Measurements from ENCODE around the gene CACNA1H. TPM values are rescaled to one million over a fixed set of nuclear protein-coding genes. Genes with fewer than 3 reads are reported as not detected.
"Not testable (repeated sequence)": the region's sequence is repeated elsewhere in the genome, so short reads cannot be mapped to it uniquely, and the experiment has no call there.

Gene CACNA1H
- total RNA-seq, 1 donor from 2014 or later = 1.1 TPM

DNA sequence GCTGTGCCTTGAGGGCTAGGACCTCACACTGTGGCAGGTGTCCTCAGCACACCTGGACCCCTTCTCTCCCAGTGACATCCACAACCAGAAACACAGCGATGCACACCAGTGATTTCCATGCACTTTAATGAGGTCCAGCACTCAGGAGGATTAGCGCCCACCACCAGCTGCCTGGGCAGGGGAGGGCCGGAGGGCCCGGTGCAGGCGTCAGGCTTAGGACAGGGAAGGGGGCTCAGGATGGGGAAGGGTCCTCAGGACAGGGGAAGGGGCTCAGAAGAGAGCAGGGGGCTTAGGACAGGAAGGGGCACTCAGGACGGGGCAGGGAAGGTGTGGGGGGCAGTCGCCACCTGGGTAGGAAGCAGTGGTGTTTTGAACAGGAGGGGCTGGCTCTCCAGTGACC lies 75.3 kb downstream of the CACNA1H start:
- ATAC-seq = not testable (repeated sequence)

DNA sequence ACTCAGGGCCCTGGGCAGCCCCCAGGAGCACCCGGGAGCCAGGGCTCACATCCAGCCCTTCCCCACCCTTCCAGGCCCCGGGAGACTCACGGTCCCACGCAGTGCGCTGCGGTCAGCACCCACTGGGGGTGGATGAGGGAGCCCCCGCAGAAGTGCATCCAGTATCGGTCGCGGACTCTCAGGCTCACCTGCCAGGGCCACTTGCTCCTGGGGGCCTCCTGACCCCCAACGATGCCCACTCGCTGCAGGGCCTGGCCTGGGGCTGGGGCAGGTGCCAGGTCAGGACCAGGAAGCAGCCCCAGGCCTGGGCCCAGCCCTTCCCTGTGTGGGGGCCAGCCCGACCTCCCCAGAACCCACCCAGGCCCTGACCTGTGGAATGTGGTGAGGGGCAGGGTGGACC lies 76.6 kb downstream of the CACNA1H start:
- not testable (repeated sequence) for ATAC-seq

DNA sequence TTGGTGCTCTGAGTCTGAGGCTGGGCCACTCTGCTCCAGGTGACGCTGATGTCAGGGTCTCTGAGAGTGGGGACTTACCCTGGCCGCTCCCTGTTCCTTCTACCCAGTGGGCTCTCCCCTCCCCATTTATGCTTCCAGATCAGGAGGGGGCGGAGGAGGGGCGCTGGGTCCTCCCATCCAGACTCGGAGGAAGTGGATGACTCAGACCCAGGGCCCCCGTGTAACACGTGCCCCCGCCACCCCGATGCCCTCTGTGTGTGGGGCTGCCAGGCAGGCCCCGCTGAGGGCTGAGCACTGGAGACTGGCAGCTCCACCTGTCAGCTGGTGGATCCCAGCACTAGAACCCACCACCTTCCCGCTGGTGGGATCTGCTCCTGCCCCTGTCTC lies 77.2 kb downstream of the CACNA1H start, which contains the start of gene TPSB2:
TPSB2 (minus strand) TSS at position 101 of the 387 bp plus-strand sequence. CDS start 233 bp downstream, outside the sequence.
- not testable (repeated sequence) for ATAC-seq

DNA sequence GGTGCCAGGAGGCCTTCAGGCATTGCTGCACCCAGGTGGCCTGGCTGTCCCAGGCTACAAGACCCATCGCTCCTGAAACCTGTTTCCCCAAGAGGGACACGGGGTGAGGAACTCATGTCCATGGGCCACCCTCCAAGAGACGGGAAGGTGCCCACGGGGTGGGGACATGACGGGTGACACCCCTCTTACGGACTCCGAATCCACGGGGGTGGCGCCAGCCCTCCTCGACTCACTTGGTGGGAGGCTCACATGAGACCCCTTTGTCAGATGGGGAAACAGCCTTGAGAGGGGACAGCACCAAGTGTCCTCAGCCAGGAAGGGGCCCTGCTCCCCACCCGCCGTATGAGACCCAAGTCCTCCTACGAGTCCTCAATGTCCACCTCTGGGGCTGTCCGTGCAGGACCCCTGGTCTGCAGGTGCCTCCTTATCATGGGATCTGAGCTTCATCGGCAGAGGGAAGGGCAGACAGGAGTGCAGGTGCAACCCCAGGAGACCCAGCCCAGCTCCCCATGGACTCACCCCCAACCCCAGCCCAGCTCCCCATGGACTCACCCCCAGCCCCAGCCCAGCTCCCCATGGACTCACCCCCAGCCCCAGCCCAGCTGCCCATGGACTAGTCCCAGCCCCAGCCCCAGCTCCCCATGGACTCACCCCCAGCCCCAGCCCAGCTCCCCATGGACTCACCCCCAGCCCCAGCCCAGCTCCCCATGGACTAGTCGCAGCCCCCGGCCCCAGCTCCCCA lies 77.7 kb downstream of the CACNA1H start:
- not testable (repeated sequence) for ATAC-seq

DNA sequence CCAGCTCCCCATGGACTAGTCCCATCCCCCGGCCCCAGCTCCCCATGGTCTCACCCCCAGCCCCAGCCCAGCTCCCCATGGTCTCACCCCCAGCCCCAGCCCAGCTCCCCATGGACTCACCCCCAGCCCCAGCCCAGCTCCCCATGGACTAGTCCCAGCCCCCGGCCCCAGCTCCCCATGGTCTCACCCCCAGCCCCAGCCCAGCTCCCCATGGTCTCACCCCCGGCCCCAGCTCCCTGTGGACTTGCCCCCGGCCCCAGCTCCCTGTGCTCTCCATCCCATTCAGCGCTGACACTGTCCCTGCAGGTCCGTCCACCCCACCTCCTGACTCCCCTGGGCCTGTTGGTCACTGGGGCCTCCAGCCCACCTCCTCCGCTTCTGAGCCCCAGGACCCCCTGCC lies 78.4 kb downstream of the CACNA1H start:
- ATAC-seq = not testable (repeated sequence)

DNA sequence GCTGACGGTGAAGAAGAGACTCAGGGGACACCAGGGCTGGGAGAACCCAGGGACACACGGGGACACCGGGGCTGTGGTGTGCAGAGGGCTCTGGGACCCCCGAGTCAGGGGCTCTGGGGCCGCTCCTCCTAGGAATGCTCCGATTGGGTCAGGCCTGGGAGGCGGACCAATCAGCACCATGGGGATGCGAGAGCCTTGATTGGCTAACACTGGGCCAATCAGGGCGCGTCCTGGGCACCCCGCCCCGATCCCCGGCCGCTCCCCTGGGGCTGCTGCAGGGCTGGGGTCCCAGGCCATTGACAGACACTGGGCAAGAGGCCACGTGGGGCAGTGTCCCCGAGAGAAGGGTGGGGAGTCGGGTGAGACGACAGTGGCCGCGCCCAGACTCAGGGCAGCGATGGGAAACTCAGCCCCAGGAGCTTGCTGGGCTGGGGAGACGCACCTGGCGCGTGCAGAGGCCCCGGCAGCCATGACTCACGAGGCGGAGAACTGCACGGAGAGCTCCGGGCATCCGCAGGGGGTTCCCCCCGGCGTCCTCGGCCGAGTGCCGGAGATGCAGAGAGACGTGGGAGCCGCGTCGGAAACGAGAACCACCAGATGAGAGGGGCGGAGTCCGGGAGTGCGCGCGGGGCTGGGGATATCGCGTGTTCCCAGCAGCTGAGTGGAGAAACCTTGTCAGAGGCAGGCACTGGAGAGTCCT lies 79.3 kb downstream of the CACNA1H start:
- ATAC-seq = peak; percentile 4

DNA sequence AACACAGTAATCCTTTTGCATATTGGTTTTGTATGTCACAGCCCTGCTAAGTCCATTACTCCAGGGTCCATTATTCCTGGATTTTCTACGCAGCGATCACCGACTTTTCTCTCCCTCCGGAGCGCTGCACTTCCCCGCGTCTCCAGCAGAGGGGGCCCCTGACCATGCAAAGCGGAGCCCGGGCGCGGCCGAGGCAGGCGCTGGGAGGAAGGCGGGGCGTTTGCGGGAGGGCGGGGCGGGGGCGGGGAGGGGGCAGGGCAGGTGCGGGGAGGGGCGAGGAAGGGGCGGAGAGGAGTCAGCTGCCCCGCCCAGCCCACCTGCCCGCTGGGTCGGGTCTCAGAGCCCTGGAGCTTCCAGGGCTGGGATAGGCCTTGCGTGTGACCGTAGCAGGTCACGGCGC lies 83.8 kb downstream of the CACNA1H start:
- peak; percentile 76 for ATAC-seq

DNA sequence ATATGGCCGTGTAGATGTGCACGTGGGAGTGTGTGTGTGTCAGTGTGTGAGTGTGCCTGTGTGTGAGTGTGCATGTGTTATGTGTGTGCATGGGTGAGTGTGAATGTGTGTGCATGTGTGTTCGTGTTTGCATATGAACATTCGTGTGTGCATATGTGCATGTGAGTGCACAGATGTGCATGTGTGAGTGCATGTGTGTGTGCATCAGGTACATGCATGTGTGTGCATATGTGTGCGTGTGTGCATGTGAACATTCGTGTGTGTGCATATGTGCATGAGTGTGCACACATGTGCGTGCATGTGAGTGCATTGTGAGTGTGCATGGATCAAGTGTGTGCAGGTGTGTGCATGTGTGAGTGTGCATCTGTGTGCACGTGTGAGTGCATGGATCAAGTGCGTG lies 85.1 kb downstream of the CACNA1H start:
- no peak for ATAC-seq

DNA sequence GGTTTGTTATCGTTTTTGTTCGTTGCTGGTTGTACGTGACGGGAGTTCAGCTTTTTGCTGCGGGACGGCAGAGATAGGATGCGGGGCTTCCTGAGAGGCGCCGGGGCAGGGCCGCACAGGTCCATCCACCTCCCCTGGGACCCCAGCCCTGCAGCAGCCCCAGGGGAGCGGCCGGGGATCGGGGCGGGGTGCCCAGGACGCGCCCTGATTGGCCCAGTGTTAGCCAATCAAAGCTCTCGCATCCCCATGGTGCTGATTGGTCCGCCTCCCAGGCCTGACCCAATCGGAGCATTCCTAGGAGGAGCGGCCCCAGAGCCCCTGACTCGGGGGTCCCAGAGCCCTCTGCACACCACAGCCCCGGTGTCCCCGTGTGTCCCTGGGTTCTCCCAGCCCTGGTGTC lies 86.0 kb downstream of the CACNA1H start:
- not testable (repeated sequence) for ATAC-seq

DNA sequence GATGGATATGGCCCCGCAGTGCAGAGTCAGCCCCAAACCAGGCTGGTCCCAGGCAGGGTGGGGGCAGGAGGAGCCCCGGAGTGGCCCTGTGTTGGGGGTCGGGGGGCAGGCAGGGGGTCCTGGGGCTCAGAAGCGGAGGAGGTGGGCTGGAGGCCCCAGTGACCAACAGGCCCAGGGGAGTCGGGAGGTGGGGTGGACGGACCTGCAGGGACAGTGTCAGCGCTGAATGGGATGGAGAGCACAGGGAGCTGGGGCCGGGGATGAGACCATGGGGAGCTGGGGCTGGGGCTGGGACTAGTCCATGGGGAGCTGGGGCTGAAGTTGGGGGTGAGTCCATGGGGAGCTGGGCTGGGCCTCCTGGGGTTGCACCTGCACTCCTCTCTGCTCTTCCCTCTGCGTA lies 86.7 kb downstream of the CACNA1H start:
- not testable (repeated sequence) for ATAC-seq

DNA sequence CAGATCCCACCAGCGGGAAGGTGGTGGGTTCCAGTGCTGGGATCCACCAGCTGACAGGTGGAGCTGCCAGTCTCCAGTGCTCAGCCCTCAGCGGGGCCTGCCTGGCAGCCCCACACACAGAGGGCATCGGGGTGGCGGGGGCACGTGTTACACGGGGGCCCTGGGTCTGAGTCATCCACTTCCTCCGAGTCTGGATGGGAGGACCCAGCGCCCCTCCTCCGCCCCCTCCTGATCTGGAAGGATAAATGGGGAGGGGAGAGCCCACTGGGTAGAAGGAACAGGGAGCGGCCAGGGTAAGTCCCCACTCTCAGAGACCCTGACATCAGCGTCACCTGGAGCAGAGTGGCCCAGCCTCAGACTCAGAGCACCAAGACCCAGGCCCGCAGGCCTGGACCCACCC lies 87.5 kb downstream of the CACNA1H start, which contains the start of gene TPSAB1:
TPSAB1 (plus strand) TSS at position 270 of the 400 bp plus-strand sequence. CDS start 234 bp downstream, outside the sequence.
- ATAC-seq = not testable (repeated sequence)

DNA sequence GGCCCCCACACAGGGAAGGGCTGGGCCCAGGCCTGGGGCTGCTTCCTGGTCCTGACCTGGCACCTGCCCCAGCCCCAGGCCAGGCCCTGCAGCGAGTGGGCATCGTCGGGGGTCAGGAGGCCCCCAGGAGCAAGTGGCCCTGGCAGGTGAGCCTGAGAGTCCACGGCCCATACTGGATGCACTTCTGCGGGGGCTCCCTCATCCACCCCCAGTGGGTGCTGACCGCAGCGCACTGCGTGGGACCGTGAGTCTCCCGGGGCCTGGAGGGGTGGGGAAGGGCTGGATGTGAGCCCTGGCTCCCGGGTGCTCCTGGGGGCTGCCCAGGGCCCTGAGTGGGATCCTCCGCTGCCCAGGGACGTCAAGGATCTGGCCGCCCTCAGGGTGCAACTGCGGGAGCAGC lies 88.2 kb downstream of the CACNA1H start:
- peak; percentile 13 for ATAC-seq

DNA sequence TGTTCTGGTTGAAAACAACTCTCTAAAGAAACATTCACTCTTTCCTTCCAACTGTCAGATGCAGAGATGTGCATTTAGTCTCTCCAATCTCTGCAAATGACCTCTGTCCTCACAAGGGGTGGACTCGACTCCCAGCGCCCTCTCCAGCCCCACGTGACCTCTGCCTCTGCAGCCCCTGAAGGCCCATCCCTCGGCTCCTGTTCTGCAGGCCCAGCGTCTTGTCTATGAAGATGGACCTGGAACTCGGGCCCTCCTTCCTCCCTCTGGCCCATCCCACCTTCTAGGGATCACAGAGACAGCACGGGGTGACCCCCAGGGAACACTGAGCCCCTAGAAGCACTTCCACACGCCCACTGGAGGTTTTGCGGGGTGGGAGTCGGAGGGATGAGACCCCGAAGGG lies 90.5 kb downstream of the CACNA1H start:
- not testable (repeated sequence) for ATAC-seq

DNA sequence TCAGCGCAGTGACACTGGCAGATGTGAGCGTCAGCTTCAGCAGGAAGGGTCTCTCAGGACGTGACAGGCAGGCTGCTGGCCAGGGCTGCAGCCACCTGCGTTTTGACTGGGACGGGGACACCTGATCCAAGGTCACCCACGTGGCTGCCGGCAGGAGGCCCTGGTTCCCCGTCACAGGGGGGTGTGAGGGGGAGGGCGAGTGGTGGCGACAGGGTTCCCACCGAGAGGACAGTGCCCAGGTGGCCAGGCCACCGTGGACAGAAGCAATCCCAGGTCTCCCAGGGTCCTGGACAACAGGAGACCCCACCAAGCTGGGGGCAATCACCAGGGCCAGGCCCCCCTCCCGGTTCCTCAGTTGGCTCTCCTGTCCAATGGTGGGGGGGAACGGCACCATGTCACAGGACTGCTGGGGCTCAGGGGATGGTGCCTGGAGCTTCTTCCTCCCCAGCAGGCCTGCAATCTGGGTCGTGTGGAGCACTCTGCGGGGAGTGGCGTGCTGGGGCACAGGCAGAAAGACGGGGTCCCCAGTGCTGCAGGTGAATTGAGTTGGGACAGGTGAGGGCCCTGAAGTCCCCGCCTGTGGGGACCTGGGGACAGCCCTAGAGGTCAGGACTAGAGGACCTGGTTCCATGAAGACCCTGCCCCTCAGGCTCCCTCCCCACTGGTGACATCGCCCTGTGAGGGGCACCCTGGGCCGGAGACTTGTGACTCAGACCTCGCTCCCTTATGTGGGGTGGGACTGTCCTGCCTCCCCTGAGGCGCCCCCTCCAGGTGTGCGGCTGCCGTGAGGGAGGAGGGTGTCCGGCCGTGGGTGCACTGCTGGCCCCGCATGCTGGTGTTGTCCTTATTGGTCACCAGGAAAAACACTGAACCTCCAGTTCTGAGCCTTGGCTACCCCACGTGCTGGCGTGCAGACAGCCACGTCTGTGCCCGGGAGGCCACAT lies 91.3 kb downstream of the CACNA1H start:
- ATAC-seq = not testable (repeated sequence)

DNA sequence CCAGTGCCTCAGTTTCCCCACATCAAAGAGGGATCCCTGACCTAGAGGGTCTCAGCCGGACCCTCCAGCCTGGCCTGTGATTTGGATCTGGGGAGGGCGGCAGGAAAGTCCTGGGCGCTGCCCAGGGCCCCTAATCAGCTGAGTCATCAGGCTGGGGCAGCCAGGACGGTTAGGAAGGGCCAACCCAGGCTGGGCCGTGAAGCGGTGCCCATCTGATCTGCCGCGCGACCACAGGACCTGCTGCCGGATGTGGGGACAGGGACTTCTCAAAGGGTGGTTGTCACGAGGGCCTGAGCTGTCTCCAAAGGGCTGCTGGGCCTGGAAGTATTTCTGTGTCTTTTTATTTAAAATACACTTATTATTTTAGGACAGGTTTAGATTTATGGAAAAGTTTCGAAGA lies 92.0 kb downstream of the CACNA1H start:
- no peak for ATAC-seq

DNA sequence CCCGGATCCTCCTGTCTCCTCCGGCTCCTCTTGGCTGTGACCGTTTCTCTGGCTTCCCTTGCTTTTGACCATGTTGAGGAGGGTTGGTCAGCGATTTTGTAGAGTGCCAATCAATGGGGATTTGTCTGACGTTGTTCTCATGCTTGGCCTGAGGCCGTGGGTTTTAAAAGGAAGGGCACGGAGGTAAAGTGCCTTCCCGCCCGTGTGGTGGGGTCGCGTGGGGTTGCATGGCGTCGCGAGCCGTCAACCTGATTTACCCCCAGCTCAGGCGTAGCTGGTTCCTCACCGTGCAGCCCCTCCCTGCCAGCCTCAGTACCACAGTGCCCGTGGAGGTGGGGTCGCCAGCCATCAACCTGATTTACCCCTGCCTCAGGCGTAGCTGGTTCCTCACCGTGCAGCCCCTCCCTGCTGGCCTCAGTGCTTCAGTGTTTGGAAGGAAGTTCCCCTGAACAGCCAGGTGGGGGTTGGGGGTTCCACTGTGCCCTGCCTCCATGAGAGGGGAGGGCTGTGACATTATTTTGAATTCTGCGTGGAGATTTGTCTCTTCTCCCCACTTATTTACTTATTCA lies 92.6 kb downstream of the CACNA1H start:
- ATAC-seq = no peak

DNA sequence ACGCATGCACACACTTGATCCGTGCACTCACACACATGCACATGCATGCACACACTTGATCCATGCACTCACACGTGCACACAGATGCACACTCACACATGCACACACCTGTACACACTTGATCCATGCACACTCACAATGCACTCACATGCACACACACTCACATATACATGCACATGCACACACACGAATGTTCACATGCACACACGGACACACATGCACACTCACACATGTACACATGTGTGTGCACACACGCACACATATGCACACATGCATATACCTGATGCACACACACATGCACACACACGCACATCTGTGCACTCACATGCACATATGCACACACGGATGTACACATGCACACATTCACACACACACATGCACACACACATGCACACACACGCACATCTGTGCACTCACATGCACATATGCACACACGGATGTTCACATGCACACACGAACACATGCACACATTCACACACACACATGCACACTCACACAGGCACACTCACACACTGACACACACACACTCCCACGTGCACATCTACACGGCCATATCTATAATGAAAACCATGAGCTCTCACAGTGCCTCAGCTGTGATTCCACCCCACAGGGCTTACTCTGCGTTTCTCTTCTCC lies 95.1 kb downstream of the CACNA1H start:
- not testable (repeated sequence) for ATAC-seq

DNA sequence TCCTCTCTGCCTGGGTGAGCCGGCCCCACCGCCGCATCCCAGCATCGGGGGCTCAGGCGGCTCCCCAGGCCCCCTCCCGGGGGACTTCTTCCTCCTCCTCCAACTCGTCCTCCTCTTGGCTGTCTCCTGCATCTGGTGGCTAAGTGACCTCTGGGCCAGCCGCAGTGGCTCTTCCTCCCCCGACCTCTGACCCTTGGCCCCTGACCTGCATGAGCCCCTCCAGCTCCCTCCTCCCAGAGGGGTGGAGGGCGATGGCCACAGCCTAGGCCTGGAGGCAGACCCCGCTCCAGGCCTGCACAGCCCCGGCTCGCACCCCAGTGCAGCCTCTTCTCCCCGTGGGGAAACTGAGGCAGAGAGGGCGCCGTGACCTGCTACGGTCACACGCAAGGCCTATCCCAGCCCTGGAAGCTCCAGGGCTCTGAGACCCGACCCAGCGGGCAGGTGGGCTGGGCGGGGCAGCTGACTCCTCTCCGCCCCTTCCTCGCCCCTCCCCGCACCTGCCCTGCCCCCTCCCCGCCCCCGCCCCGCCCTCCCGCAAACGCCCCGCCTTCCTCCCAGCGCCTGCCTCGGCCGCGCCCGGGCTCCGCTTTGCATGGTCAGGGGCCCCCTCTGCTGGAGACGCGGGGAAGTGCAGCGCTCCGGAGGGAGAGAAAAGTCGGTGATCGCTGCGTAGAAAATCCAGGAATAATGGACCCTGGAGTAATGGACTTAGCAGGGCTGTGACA lies 96.3 kb downstream of the CACNA1H start:
- ATAC-seq = peak; percentile 79

DNA sequence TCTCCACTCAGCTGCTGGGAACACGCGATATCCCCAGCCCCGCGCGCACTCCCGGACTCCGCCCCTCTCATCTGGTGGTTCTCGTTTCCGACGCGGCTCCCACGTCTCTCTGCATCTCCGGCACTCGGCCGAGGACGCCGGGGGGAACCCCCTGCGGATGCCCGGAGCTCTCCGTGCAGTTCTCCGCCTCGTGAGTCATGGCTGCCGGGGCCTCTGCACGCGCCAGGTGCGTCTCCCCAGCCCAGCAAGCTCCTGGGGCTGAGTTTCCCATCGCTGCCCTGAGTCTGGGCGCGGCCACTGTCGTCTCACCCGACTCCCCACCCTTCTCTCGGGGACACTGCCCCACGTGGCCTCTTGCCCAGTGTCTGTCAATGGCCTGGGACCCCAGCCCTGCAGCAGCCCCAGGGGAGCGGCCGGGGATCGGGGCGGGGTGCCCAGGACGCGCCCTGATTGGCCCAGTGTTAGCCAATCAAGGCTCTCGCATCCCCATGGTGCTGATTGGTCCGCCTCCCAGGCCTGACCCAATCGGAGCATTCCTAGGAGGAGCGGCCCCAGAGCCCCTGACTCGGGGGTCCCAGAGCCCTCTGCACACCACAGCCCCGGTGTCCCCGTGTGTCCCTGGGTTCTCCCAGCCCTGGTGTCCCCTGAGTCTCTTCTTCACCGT lies 100.9 kb downstream of the CACNA1H start:
- not testable (repeated sequence) for ATAC-seq

DNA sequence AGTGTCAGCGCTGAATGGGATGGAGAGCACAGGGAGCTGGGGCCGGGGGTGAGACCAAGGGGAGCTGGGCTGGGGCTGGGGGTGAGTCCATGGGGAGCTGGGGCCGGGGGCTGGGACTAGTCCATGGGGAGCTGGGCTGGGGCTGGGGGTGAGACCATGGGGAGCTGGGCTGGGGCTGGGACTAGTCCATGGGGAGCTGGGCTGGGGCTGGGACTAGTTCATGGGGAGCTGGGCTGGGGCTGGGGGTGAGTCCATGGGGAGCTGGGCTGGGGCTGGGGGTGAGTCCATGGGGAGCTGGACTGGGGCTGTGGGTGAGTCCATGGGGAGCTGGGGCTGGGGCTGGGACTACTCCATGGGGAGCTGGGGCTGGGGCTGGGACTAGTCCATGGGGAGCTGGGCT lies 101.9 kb downstream of the CACNA1H start:
- not testable (repeated sequence) for ATAC-seq

Measured in esophagus mucosa (tissue), 1 donor.